Tibial artery (tissue), 4 donors: ENCODE measurements around the gene CDH18.
"Not testable (repeated sequence)": the region's sequence is repeated elsewhere in the genome, so short reads cannot be mapped to it uniquely, and the experiment has no call there.

Source experiments
- DNase-seq, 2 donors: peaks; one replicate each; pipeline ENCODE4 v3.0.0-alpha.2; 2019
- H3K27ac ChIP-seq, 2 donors: fragments of 200-600 bp; sonication (generic) in 1 of 2; 1 replicate in 1 of 2; 2 replicates in 1 of 2; pipeline ENCODE4 v1.5.1; 2018 to 2019; ENCODE audit warnings: mild to moderate bottlenecking in 1 of 2
- H3K27me3 ChIP-seq, 2 donors: fragments of 200-600 bp; sonication (generic) in 1 of 2; one replicate each; pipeline versions ENCODE4 v1.5.1 to v1.6.0; 2016 to 2019
- H3K36me3 ChIP-seq, 3 donors: fragments of 200-600 bp; sonication (generic) in 2 of 3; one replicate each; pipeline ENCODE4 v1.5.1; 2016 to 2019; ENCODE audit warnings: mild to moderate bottlenecking in 2 of 3
- H3K4me1 ChIP-seq, 4 donors: fragments of 200-600 bp; sonication (generic) in 2 of 4; 1 replicate in 3 of 4; 2 replicates in 1 of 4; pipeline ENCODE4 v1.5.1; 2016 to 2019
- H3K4me3 ChIP-seq, 2 donors: fragments of 200-600 bp; sonication (generic) in 1 of 2; 1 replicate in 1 of 2; 2 replicates in 1 of 2; pipeline ENCODE4 v1.5.1; 2018 to 2019; ENCODE audit warnings: mild to moderate bottlenecking in 2 of 2
- H3K9me3 ChIP-seq, 3 donors: fragments of 200-600 bp; sonication (generic) in 1 of 3; one replicate each; pipeline ENCODE4 v1.5.1; 2016 to 2019
- CTCF ChIP-seq, 2 experiments: fragments of 200-600 bp in 1 of 2; fragments of 450-650 bp in 1 of 2; IDR thresholded peaks; one replicate each; pipeline ENCODE4 v1.5.1; 2017 to 2019; ENCODE audit warnings: antibody characterized with exemption in 2 of 2, mild to moderate bottlenecking in 1 of 2, moderate library complexity in 1 of 2
- intact Hi-C: fragments of 100-400 bp; cut with DNase I; formaldehyde crosslinking; loops from one replicate; pipeline ENCODE4 v1.15.0; 2023; ENCODE audit warnings: low total_unique reads

The CDH18 gene

GRCh38 chr5:19837536-19838174 is 150.3 kb downstream of the CDH18 start:
- Histone ChIP-seq H3K27me3 (no peaks in the 10 kb centered on the region), H3K36me3 (no peaks in the 10 kb centered on the region), H3K4me1 (no peaks in the 10 kb centered on the region), H3K27ac (no peak overlapping the region), H3K4me3 (no peak overlapping the region), H3K9me3 (peaks cover 0 to 3% (median 0%) of the 10 kb centered on the region in 3 donors)
- no peak for DNase-seq
- no peak for TF ChIP-seq CTCF (IDR thresholded peaks at IDR 0.05)
- intact Hi-C loops = no loop called here

- H3K36me3 ChIP-seq = no peaks in the 10 kb centered on the region
- no peak overlapping the region for H3K4me3 ChIP-seq
- no peaks in the 10 kb centered on the region for H3K4me1 ChIP-seq
- no peak overlapping the region for H3K27ac ChIP-seq
- DNase-seq = no peak
- TF ChIP-seq CTCF (IDR thresholded peaks at IDR 0.05) = no peak
- no peaks in the 10 kb centered on the region for H3K27me3 ChIP-seq
- H3K9me3 ChIP-seq = peaks cover 0 to 3% (median 0%) of the 10 kb centered on the region in 3 donors
- intact Hi-C loops = no loop called here
These were observed 152.6 kb downstream of the CDH18 start for GRCh38 chr5:19835442-19835841.

- not testable (repeated sequence) for H3K36me3 ChIP-seq
These were observed 175.3 kb downstream of the CDH18 start for GRCh38 chr5:19812720-19813119.

GRCh38 chr5:19806756-19807155 is 181.2 kb downstream of the CDH18 start:
- H3K9me3 ChIP-seq = no peaks in the 10 kb centered on the region
- TF ChIP-seq CTCF (IDR thresholded peaks at IDR 0.05) = no peak
- DNase-seq = no peak
- H3K4me1 ChIP-seq = no peaks in the 10 kb centered on the region
- no peaks in the 10 kb centered on the region for H3K36me3 ChIP-seq
- intact Hi-C loops = no loop called here
- H3K4me3 ChIP-seq = no peak overlapping the region
- H3K27ac ChIP-seq = no peak overlapping the region
- H3K27me3 ChIP-seq = no peaks in the 10 kb centered on the region

More at GRCh38 chr5:19812720-19813119, 175.3 kb downstream of the CDH18 start:
- H3K27ac ChIP-seq, H3K4me3 ChIP-seq, H3K27me3 ChIP-seq, H3K4me1 ChIP-seq, H3K9me3 ChIP-seq, DNase-seq, intact Hi-C loops: not testable (repeated sequence)

GRCh38 chr5:19802686-19803085 is 185.3 kb downstream of the CDH18 start:
- Histone ChIP-seq H3K36me3 (no peaks in the 10 kb centered on the region), H3K27me3 (no peaks in the 10 kb centered on the region), H3K4me1 (no peaks in the 10 kb centered on the region), H3K9me3 (no peaks in the 10 kb centered on the region), H3K27ac (no peak overlapping the region), H3K4me3 (no peak overlapping the region)
- DNase-seq = no peak
- TF ChIP-seq CTCF (IDR thresholded peaks at IDR 0.05) = no peak
- intact Hi-C loops = no loop called here

GRCh38 chr5:19795218-19795617 is 192.8 kb downstream of the CDH18 start:
- Histone ChIP-seq H3K27ac (no peak overlapping the region), H3K27me3 (no peaks in the 10 kb centered on the region), H3K4me3 (no peak overlapping the region), H3K36me3 (no peaks in the 10 kb centered on the region), H3K9me3 (no peaks in the 10 kb centered on the region), H3K4me1 (no peaks in the 10 kb centered on the region)
- TF ChIP-seq CTCF (IDR thresholded peaks at IDR 0.05) = no peak
- DNase-seq = no peak
- intact Hi-C loops = no loop called here
